Calu3 (cell line): ENCODE results near the gene WDR88. TPM values are rescaled to one million over a fixed set of nuclear protein-coding genes. Genes with fewer than 3 reads are reported as not detected.
"Not testable (repeated sequence)": the region's sequence is repeated elsewhere in the genome, so short reads cannot be mapped to it uniquely, and the experiment has no call there.

ENCODE experiments used
- BruUV-seq: library from RNA; stranded (reverse); fragments of 400-500 nt; replicated peaks from 2 replicates; lab custom pipeline; 2021; lab: Mats Ljungman, UMichigan
- CTCF ChIA-PET: fragments of 300-600 bp; sonication (Branson Sonifier 250); formaldehyde crosslinking; loops from one replicate; lab custom pipeline; 2022; ENCODE audit warnings: antibody characterized with exemption; lab: Charles Lee
- DNase-seq: peaks from one replicate; pipeline ENCODE4 v3.0.0; 2022
- H3K27ac Mint-ChIP-seq: one replicate; pipeline ENCODE4 v1.8.0; 2022; ENCODE audit warnings: mixed read lengths; ENCODE audit not compliant: unreplicated experiment
- H3K27me3 Mint-ChIP-seq: one replicate; pipeline ENCODE4 v1.8.0; 2022; ENCODE audit warnings: mixed read lengths; ENCODE audit not compliant: unreplicated experiment
- H3K36me3 Mint-ChIP-seq: one replicate; pipeline ENCODE4 v1.8.0; 2022; ENCODE audit warnings: mild to moderate bottlenecking, moderate library complexity, mixed read lengths; ENCODE audit not compliant: insufficient read depth, unreplicated experiment
- H3K4me1 Mint-ChIP-seq: one replicate; pipeline ENCODE4 v1.8.0; 2022; ENCODE audit warnings: mild to moderate bottlenecking, low read depth, mixed read lengths; ENCODE audit not compliant: unreplicated experiment
- H3K4me3 Mint-ChIP-seq: one replicate; pipeline ENCODE4 v1.8.0; 2022; ENCODE audit warnings: mild to moderate bottlenecking, low read depth, moderate library complexity, mixed read lengths; ENCODE audit not compliant: unreplicated experiment
- H3K9me3 Mint-ChIP-seq: one replicate; pipeline ENCODE4 v1.8.0; 2022; ENCODE audit warnings: low read depth, mixed read lengths; ENCODE audit not compliant: unreplicated experiment
- CTCF ChIP-seq: fragments of 200-600 bp; IDR thresholded peaks from one replicate; pipeline ENCODE4 v1.8.0; 2022; ENCODE audit warnings: antibody characterized with exemption; ENCODE audit not compliant: unreplicated experiment
- intact Hi-C: fragments of 100-400 bp; cut with micrococcal nuclease; formaldehyde crosslinking; loops from one replicate; pipeline ENCODE4 v1.10.0; 2022; ENCODE audit not compliant: unreplicated experiment
- total RNA-seq: library from RNA; stranded (reverse); gene quantifications from 2 replicates; pipeline ENCODE4 v1.2.3, GENCODE V29; 2022

WDR88 gene
- total RNA-seq, 1 experiment from 2014 or later: not detected

- no TSS peak for BruUV-seq
- no peak overlapping the region for H3K27ac Mint-ChIP-seq
- intact Hi-C loops: no loop called here
Measured at GRCh38 chr19:33186431-33187182, 54.7 kb downstream of the WDR88 start.

DNA sequence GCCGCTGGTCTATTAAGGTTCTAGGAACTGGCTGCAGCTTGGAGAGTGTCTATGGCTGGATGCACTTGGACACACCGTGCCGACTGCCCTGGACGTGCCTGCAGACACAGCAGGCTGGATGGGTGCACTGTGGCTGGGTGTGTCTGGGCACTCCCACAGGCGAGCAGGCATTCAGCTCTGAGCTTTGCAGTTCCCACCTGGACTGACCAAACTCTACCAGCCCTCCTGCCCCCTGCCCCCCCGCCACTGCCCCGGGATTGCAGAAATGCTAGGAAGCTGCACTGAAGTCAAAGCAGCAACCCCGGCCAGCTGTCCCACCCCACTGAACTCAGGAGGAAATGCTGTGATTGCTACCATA, 55.2 kb downstream of the WDR88 start:
- Mint-ChIP-seq H3K27ac (no peak overlapping the region), H3K4me1 (no peaks in the 10 kb centered on the region), H3K9me3 (no peaks in the 10 kb centered on the region), H3K36me3 (no peaks in the 10 kb centered on the region), H3K4me3 (no peak overlapping the region), H3K27me3 (peaks cover 32% of the 10 kb centered on the region)
- intact Hi-C loops: no loop called here
- no TSS peak for BruUV-seq
- CTCF ChIA-PET: no interaction called here
- no peak for TF ChIP-seq CTCF
- no peak for DNase-seq

More at GRCh38 chr19:33186431-33187182, 54.7 kb downstream of the WDR88 start:
- Mint-ChIP-seq H3K4me3 (no peak overlapping the region), H3K36me3 (no peaks in the 10 kb centered on the region), H3K9me3 (no peaks in the 10 kb centered on the region), H3K4me1 (no peaks in the 10 kb centered on the region), H3K27me3 (peaks cover 26% of the 10 kb centered on the region)
- no peak for TF ChIP-seq CTCF
- CTCF ChIA-PET: interaction anchor here (0.7 to 1.8 kb wide), 2 partner anchors 10 to 48 kb away, joined by 4 to 11 read pairs; no protein-coding TSS in a partner anchor
- DNase-seq: no peak

DNA sequence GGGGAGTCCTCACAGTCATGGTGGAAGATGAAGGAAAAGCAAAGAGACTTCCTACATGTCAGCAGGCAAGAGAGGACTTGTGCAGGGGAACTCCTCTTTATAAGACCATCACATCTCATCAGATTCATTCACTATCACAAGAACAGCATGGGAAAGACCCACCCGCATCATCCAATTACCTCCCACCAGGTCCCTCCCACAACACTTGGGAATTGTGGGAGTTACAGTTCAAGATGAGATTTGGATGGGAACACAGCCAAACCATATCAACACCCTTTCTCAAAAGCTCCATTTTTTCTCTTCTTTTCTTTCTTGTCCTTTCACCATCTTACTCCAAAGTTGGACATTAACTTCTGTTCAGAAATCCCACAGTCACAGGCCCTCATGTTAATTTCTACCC, 57.5 kb downstream of the WDR88 start:
- no peak overlapping the region for H3K4me3 Mint-ChIP-seq
- BruUV-seq: no TSS peak
- no peak for TF ChIP-seq CTCF
- no peaks in the 10 kb centered on the region for H3K9me3 Mint-ChIP-seq
- no peak overlapping the region for H3K27ac Mint-ChIP-seq
- intact Hi-C loops: no loop called here
- no peak for DNase-seq
- peaks cover 5% of the 10 kb centered on the region for H3K36me3 Mint-ChIP-seq
- CTCF ChIA-PET: no interaction called here
- H3K27me3 Mint-ChIP-seq: peaks cover 53% of the 10 kb centered on the region
- no peaks in the 10 kb centered on the region for H3K4me1 Mint-ChIP-seq

- H3K9me3 Mint-ChIP-seq, H3K27ac Mint-ChIP-seq, H3K4me1 Mint-ChIP-seq, intact Hi-C loops, H3K36me3 Mint-ChIP-seq, DNase-seq, CTCF ChIA-PET, BruUV-seq, H3K4me3 Mint-ChIP-seq: not testable (repeated sequence)
- peaks cover 62% of the 10 kb centered on the region for H3K27me3 Mint-ChIP-seq
Measured at GRCh38 chr19:33191092-33191491, 59.2 kb downstream of the WDR88 start.

GRCh38 chr19:33191501-33191900, 59.6 kb downstream of the WDR88 start:
- Mint-ChIP-seq H3K4me3 (no peak overlapping the region), H3K9me3 (no peaks in the 10 kb centered on the region), H3K4me1 (no peaks in the 10 kb centered on the region), H3K27me3 (peaks cover 66% of the 10 kb centered on the region), H3K36me3 (peaks cover 5% of the 10 kb centered on the region), H3K27ac (no peak overlapping the region)
- BruUV-seq: no TSS peak
- intact Hi-C loops: no loop called here
- no peak for TF ChIP-seq CTCF
- CTCF ChIA-PET: interaction anchor here (0.5 kb wide), 1 partner anchor 335 kb away, joined by 6 read pairs; no protein-coding TSS in a partner anchor
- no peak for DNase-seq
